COLO668 (cell line): Measurements from ENCODE around the gene CCL5.
A peak's percentile ranks its signal among the peaks of the same experiment; 100 is the strongest.
"Not testable (repeated sequence)": the region's sequence is repeated elsewhere in the genome, so short reads cannot be mapped to it uniquely, and the experiment has no call there.

Experiments used
- DNase-seq: peaks from one replicate; lab custom pipeline; 2025; ENCODE audit not compliant: unreplicated experiment; lab: John Stamatoyannopoulos, UW

CCL5 gene

DNA sequence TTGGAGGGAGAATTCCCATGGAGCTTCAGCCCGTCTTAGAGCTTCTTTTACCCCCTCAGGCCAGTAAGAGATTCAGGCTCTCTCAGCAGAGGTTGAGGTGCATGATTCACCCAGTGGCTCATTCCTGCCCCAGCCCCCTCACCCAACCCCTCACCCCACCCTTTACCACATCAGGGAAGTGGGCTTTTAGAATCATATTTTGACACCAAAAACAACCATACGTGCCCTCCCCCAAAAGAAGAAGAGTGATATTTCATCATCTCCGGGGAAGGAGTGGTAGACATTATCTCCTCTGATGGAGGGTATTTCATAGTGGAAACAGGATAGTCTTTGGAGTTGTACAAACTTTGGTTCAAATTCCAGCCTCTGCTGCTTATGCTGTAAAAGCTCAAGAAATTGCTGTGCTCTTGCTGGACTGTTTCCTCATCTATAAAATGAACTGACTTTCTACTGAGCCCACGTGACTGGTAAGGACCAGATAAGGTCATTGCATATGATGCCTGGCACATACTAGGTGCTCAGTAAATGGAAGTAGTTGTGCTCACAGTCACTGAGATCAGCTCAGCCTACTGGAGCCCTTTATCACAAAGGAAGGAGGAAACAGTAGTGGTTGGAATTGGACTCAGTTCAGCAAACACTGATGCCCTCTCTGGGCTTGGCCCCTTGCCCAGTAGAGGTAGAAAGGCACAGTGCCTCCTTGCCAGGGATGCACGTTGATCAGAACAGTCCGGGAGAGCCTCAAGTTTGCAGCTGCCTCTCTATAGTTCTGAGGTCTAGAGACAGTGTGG, 18.3 kb upstream of the CCL5 start:
- peak; percentile 6 for DNase-seq

GRCh38 chr17:35897772-35898171, 17.6 kb upstream of the CCL5 start:
- DNase-seq = not testable (repeated sequence)

DNA sequence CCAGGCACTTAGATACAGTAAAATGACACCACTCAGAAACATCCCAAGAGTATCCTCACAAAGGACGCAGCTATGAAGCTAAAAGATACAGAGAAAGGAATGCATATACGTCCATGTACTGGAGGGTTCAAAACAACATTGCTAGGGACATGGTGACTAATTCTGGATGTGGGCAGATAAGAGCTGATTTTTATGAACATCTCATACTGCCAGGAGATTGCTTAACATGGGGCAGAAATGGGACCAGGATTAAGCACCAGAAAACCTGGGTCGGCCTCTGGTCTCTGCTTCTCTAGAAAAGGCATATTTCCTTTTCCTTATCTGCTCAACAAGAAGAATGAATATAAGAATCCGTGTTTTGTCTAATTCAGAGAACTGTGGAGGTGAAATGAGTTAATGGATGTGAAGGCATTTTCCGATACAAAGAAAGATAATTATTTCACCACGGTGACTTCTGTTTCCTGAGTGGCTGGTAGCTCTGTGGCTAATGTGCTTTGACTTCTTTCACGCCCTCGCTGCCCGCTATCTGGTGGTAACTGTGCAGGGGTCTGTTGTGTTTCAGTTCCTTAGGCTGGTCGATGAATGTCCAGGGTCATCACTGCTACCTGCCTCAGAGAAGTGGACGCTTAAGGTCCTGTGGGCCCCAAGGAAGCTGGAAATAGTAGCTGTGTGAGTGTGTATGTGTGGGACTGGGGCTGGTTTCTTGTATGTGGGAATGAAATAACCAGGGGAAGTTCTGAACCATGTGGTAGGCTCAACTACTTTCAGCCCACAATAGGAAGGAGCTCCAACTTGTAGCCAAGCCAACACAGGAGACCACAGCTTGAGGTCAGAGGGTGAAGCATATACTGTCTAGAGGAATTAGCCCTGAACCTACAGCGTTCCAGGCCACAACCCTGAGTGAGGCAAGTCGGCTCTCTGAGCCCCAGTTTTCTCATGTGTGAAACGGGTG, 15.8 kb upstream of the CCL5 start:
- DNase-seq = no peak

DNA sequence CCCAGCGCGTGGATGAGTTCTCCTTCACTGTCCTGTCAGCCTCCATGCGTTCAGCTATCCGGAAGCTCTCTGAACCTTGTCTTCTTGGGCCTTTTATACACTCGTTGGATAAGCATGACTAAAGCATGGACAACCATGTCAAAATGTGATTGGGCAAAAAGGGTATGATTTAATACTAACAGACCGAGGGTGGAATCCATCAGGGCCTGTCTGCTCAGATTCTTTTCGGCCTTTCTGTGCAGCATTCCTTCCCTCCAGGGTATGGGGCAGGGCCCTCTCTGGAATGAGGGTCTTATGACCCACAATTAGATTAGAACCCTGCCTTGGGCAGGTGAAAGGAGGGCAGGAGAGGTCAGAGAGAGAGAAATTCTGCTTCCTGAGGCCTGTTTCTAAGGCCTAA, 14.0 kb upstream of the CCL5 start:
- no peak for DNase-seq

- no peak for DNase-seq
Observed at GRCh38 chr17:35893751-35894150, 13.6 kb upstream of the CCL5 start.

GRCh38 chr17:35892091-35893035, 12.2 kb upstream of the CCL5 start:
- no peak for DNase-seq

- DNase-seq = no peak
Observed at GRCh38 chr17:35891269-35891668, 11.1 kb upstream of the CCL5 start.

DNA sequence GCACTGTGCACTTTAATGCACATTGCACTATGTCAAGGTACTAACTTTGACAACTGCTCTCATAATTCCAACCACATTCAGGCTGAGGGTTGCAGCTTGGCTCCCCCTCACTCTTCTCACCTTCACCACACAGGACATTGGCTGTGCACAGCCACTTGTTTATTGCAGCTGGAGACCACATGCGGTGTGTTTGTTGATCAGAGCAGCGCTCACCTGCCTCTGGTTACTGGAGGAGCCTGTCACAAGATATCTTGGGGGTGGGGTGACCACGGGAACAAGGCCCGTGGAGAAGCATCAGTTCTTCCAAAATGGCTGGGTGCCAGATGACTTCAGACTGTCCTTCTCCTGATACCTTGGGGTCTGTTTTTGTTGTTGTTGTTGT, 10.6 kb upstream of the CCL5 start:
- DNase-seq = peak; percentile 52

DNA sequence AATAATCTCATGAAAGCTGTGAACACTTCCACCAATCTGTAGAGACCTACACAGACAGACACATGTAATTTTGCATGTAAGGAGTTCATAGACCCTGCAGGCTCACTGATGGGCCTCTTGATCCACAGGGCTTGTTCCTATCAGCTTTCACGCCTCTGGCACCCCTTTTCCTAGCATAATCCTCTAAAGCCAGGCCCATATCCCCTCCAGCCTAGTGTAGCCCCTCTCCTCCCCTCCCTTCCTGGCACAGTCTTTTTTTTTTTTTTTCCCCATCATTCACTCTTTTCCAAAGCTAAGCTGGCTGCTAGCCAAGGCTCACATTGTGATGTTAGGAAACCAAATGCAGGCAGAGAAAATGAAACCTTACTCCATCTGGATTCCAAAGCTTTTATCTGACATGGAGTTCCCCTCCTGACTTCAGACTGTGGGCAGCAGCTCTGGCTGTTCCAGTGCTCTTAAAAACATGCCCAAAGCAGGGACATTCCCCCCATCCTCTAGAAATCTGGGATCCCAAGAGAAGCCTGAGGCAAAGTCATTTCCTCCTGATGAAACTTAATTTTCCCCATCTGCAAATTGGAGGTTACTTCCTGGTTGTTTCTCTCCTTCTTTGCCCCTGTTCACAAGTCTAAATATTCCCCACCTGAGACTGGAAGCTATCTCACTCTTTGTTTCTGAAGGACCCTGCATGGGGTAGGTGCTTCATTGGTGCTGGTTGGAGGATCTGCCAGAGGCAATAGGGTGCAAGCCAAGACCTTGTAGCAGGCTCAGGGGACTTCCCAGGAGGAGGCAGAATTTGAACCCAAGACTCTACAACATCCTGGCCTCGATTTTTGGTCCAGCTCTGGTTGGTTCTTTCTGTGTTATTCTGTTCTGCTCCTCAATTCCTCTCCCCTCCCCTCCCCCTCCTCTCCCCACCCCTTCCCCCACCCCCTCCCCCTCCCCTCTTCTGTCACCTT, 9.9 kb upstream of the CCL5 start:
- peak; percentile 17 for DNase-seq

DNA sequence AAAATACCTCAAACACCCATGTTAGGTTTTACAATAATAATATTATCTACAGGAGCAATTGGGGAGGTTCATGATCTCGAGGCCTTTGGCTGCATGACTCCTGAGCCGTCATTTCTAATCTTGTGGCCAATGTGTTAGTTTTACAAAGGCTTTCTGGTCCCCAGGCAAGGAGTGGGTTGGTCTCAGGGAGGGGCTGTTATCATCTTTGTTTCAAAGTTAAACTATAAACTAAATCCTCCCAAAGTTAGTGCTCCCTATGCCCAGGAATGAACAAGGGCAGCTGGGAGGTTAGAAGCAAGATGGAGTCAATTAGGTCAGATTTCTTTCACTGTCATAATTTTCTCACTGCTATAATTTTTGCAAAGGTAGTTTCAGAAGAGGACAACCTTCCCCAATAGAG, 9.1 kb upstream of the CCL5 start:
- no peak for DNase-seq

DNA sequence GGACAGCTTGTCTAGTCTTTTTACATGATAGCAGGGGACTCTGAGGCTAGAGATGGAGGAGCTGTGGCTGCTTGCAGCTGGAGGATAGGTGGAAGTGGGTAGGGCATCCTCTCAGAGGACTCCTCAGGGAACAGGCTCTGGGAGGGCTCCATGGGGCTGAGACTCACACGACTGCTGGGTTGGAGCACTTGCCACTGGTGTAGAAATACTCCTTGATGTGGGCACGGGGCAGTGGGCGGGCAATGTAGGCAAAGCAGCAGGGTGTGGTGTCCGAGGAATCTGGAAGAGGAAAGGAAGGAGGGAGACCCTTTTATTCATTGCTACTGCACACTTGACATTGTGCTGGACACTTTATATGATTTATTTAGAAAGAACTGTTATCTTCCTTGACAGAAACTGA, 1.8 kb downstream of the CCL5 start:
- DNase-seq = no peak

DNA sequence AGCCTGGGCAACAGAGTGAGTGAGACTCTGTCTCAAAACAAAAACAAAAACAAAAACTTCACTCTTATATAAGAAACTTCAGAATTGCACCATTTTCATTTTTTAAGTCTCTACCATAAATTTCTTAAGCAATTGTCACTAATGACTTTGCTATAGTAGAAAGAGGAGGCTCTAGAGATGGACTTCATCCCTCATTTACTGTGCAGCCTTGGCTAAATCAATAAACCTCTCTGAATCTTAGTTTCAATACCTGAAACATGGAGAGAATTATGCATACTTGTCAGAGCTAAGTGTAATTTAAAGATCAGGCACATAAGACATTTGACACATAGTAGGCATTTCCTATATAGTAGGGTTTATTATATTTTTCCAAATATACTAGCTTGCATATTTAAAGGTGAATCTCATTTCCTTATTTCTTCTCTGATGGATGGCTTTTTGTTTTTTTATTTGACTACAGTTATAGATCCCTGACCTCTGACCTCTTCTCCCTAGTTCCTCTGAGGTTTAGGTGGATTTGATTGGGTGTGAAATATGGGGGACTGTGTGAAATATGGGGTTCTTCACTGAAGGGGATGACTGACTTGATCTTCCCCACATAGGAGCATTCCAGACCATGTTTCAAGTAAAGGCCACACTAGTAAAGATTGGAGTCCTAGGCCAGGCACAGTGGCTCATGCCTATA, 2.7 kb downstream of the CCL5 start:
- DNase-seq = no peak

DNA sequence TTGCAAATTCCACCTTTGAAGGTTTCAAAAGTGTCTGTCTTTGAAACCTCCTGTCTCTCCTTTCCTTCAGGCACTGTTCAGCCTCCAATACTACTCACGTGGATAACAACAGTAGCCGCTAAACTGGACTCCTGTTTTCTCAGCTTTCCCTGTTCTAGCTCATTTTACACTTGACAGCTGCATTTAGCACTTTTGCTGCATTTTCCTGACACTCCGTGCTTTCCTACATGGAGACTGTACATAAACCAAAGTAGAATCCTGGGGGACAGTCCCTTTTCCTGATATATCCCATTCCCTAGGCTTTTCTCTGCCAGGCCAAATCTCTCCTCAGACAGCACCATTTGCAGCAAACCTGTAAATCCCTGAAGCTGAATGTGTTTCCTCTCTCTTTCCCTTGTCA, 3.6 kb downstream of the CCL5 start:
- no peak for DNase-seq

DNA sequence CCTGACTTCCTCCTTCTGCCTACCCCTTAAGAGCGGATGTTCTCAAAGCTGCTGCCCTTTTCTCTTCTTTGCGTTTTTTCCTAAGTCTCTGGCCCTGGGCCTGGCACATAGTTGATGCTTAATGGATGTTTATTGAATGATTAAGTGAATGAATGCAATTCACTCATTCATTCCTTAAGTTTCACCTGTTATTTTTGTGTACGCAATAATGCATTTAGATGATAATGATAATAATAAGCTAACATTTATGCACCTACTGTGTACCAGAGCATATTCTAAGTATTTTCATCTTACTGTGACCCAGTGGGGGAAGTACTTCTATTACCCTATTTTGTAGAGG, 4.4 kb downstream of the CCL5 start:
- DNase-seq = no peak

- DNase-seq = no peak
Observed at GRCh38 chr17:35875072-35875799, 4.9 kb downstream of the CCL5 start.

DNA sequence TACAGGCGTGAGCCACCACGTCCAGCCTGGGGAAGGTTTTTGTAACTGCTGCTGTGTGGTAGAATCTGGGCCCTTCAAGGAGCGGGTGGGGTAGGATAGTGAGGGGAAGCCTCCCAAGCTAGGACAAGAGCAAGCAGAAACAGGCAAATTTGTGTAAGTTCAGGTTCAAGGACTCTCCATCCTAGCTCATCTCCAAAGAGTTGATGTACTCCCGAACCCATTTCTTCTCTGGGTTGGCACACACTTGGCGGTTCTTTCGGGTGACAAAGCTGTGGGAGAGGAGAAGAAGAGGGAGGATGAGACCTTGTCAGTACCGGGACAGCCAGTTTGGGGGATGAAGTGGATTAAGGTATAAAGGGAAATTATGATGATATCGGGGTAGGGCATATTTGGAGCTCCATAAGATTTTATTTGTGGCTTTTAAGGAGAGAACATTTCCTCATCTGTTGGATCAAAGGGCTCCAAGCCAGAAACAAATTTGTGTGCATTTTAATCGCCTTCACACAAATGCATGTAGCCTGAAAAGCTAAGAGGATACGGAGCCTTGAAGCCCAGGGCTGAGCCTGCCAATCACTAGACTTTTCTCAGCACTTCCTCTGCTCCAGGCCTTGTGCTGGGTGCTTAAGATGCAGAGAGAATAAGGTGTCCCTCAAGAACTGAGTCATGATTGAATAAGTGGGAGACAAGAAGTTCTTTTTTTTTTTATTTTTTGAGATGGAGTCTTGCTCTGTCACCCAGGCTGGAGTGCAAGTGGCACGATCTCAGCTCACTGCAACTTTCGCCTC, 7.8 kb downstream of the CCL5 start:
- DNase-seq = no peak

- no peak for DNase-seq
Observed at GRCh38 chr17:35870906-35871819, 9.0 kb downstream of the CCL5 start.
